NCI-H2081 treated with DMSO at 0.1 percent for 48 hours (cell line): Measurements from ENCODE around the gene SLIT1.

Experiments used
- DNase-seq: peaks from one replicate; lab custom pipeline; 2025; lab: John Stamatoyannopoulos, UW

Gene SLIT1

GRCh38 chr10:97200616-97201015 is 14.9 kb upstream of the SLIT1 start:
- DNase-seq: no peak

GRCh38 chr10:97199152-97199551 is 13.4 kb upstream of the SLIT1 start:
- no peak for DNase-seq

GRCh38 chr10:97197030-97197500 is 11.3 kb upstream of the SLIT1 start:
- DNase-seq: no peak

GRCh38 chr10:97196223-97197029 is 10.7 kb upstream of the SLIT1 start:
- no peak for DNase-seq

- no peak for DNase-seq
These were observed 10.0 kb upstream of the SLIT1 start for GRCh38 chr10:97195706-97196222.

- DNase-seq: no peak
These were observed 7.2 kb upstream of the SLIT1 start for GRCh38 chr10:97192952-97193435.

GRCh38 chr10:97190450-97190849 is 4.7 kb upstream of the SLIT1 start:
- no peak for DNase-seq

- peak; percentile 24 for DNase-seq
These were observed 2.5 kb upstream of the SLIT1 start for GRCh38 chr10:97188261-97188711.

- no peak for DNase-seq
These were observed 1.2 kb upstream of the SLIT1 start for GRCh38 chr10:97186911-97187310.

- no peak for DNase-seq
These were observed 811 bp downstream of the SLIT1 start for GRCh38 chr10:97184971-97185325.

GRCh38 chr10:97183314-97183713 is 2.4 kb downstream of the SLIT1 start:
- DNase-seq: no peak

- no peak for DNase-seq
These were observed 3.3 kb downstream of the SLIT1 start for GRCh38 chr10:97182288-97182990.

- DNase-seq: no peak
These were observed 4.8 kb downstream of the SLIT1 start for GRCh38 chr10:97180986-97181385.

- DNase-seq: no peak
These were observed 5.4 kb downstream of the SLIT1 start for GRCh38 chr10:97180363-97180755.

- peak; percentile 78 for DNase-seq
These were observed 5.9 kb downstream of the SLIT1 start for GRCh38 chr10:97179731-97180362.

- no peak for DNase-seq
These were observed 6.4 kb downstream of the SLIT1 start for GRCh38 chr10:97179311-97179710.

GRCh38 chr10:97178074-97178473 is 7.7 kb downstream of the SLIT1 start:
- DNase-seq: no peak

- DNase-seq: no peak
These were observed 9.5 kb downstream of the SLIT1 start for GRCh38 chr10:97176226-97176625.

GRCh38 chr10:97175586-97175985 is 10.2 kb downstream of the SLIT1 start:
- DNase-seq: no peak

- no peak for DNase-seq
These were observed 10.8 kb downstream of the SLIT1 start for GRCh38 chr10:97174941-97175340.

- DNase-seq: no peak
These were observed 11.4 kb downstream of the SLIT1 start for GRCh38 chr10:97174276-97174775.

- no peak for DNase-seq
These were observed 12.7 kb downstream of the SLIT1 start for GRCh38 chr10:97173036-97173435.
